HG03097 (cell line): Measurements from ENCODE around the gene UBASH3A.

Experiments used
- ATAC-seq: cut with Tn5 transposase; IDR thresholded peaks from one replicate; pipeline ENCODE4 v1.9.1; 2021; ENCODE audit not compliant: unreplicated experiment, low FRiP score

Gene UBASH3A, protein sequence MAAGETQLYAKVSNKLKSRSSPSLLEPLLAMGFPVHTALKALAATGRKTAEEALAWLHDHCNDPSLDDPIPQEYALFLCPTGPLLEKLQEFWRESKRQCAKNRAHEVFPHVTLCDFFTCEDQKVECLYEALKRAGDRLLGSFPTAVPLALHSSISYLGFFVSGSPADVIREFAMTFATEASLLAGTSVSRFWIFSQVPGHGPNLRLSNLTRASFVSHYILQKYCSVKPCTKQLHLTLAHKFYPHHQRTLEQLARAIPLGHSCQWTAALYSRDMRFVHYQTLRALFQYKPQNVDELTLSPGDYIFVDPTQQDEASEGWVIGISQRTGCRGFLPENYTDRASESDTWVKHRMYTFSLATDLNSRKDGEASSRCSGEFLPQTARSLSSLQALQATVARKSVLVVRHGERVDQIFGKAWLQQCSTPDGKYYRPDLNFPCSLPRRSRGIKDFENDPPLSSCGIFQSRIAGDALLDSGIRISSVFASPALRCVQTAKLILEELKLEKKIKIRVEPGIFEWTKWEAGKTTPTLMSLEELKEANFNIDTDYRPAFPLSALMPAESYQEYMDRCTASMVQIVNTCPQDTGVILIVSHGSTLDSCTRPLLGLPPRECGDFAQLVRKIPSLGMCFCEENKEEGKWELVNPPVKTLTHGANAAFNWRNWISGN

GRCh38 chr21:42403611-42404231, at the start of gene UBASH3A:
Gene UBASH3A, plus strand, starts transcription at chr21:42403902. Its CDS starts 44 bp downstream, at chr21:42403946.
- ATAC-seq: no peak

GRCh38 chr21:42356046-42356445, 47.7 kb upstream of the UBASH3A start:
- no peak for ATAC-seq

GRCh38 chr21:42356650-42357049, 47.1 kb upstream of the UBASH3A start:
- ATAC-seq: no peak

DNA sequence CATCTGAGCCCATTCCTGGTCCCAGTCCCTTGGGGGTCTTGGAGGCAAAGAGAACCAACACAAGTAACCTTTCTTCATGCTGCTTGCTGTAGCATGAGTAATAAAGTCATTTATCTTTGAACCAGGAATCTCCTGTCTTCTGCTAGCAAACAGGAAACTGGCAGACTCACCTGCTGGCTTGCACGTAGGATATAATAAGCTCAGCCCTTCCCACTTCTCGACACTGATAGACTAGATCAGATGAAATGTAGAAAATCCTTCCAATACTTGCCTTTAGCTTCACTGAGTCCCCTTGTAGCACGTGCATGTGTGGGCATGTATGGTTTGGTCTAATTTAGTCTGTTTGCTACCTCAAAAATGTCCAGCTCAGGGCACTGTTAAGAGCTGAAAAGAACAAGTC, 46.4 kb upstream of the UBASH3A start:
- ATAC-seq: no peak

- ATAC-seq: no peak
These were observed 45.4 kb upstream of the UBASH3A start for GRCh38 chr21:42358261-42358660.

- no peak for ATAC-seq
These were observed 44.8 kb upstream of the UBASH3A start for GRCh38 chr21:42358937-42359336.

- no peak for ATAC-seq
These were observed 43.4 kb upstream of the UBASH3A start for GRCh38 chr21:42360317-42360716.

DNA sequence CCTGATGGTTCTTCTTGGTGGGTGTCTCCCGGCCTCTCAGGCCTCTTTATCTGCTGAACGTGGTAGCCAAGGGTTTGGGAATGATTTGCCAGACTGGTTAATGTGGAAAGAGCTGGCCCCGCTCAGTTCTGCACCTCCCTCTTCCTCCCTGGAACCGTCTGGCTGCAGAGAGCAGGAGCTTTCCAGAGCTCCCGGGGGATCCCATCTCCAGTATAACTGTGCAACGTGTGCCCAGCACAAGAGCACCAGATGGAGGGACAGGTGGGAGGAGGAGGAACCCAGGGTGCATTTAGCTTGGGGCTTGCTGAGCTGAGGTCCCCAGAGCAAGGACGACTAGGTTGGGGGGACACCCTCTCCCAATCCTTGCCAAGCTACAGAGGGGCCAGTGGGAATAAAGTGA, 42.4 kb upstream of the UBASH3A start:
- ATAC-seq: no peak

DNA sequence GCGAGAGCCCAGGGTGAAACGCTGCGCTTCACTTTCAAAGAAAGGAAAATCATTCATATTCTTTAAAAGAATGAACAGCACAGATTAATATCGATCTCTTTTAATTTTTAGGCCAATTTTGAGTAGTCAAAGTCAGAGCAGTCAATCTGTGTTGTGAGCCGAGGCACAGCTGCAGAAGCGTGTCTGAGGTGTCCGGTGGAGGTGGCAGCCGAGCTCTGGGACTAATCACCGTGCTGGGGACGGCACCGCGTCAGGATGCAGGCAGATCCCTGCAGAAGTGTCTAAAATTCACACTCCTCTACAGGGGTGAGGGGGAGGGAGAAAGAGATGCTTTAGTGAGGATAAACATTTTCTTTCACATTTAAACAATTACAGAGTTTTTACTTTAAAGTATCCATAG, 41.5 kb upstream of the UBASH3A start:
- no peak for ATAC-seq

- ATAC-seq: no peak
These were observed 41.0 kb upstream of the UBASH3A start for GRCh38 chr21:42362700-42363099.

GRCh38 chr21:42363312-42363711, 40.4 kb upstream of the UBASH3A start:
- ATAC-seq: no peak

- ATAC-seq: no peak
These were observed 39.3 kb upstream of the UBASH3A start for GRCh38 chr21:42364304-42364865.

DNA sequence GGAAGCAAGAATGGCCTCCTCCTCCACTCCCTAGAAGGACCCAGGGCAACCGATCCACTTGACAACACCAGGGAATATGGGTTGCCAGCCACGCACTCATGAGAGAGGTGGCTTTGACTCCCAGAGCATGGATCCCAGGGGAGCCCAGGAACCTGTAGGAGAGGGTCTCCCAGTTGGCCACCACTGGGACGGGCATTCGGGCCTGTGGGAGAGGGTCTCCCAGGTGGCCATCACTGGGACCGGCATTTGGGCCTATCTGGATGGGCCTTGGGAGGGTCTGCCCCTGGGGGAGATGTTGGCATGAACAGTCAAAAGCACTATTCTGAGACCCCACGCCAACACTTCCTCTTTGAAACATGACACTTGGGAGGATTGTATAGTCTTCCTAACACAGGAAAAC, 37.9 kb upstream of the UBASH3A start:
- ATAC-seq: no peak

GRCh38 chr21:42366292-42367010, 37.3 kb upstream of the UBASH3A start, which contains the start of gene TFF1:
Gene TFF1, minus strand, starts transcription at chr21:42366535. Its CDS starts 40 bp downstream, at chr21:42366495.
- ATAC-seq: no peak

DNA sequence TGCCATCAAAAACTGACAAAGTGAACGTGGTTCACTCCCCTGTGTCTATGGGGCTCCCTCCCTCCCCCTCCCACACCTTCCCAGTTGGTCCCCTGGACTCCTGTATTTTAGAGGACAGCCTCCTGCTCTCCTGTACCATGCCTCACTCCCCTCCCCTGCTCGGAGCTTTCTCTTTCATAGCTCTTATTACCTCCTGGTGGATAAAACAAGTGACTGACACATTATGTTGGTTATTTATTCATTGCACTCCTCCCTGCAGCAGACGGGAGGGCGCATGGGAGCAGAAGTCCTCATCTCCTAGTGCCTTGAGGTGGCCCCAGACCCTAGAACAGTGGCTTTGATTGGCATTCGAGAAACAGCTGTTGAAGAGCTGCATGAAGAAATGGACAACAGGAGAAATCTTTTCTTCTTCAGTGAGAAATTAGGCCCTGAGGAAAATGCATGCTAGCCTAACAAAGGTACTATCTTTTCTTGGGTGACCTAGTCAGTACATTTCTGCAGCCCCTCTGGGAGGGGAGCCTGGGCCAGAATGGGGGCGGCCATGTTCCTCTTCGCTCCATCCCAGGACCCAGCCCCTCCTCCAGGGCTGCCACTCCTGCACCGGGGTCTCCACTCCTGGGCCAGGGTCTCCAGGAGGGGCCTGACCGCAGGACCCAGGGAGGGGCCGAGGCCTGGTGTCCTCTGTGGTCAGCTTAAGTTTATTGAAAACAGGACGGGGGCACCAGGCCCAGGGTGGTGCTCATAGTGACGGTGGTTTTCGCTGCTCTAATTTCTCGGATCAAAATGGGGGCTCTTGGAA, 36.1 kb upstream of the UBASH3A start:
- ATAC-seq: no peak

GRCh38 chr21:42369821-42370220, 33.9 kb upstream of the UBASH3A start:
- no peak for ATAC-seq

DNA sequence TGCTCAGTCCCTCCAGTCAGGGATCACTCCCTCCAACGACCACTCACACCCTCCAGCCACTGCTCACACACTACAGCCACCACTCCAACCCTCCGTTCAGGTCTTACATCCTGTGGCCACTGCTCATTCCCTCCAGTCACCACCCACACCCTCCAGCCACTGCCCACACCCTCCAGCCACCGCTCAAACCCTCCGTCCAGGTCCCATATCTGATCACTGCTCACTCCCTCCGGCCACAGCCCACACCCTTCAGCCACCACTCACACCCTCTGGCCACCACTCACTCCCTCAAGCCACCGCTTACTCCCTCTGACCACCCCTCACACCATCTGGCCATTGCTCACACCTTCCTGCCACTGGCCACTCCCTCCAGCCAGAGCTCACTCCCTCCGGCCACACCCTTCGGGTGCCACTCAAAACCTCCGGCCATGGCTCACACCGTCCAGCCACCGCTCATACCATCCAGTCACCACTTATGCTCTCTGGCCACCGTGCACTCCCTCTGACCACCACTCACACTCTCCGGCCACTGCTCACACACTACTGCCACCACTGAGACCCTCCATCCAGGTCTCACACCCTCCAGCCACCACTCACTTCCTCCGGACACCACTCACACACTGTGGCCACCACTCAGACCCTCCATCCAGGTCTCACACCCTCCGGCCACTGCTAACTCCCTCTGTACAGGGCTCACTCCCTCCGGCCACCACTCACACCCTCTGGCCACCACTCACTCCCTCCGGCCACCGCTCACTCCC, 32.6 kb upstream of the UBASH3A start:
- ATAC-seq: no peak

DNA sequence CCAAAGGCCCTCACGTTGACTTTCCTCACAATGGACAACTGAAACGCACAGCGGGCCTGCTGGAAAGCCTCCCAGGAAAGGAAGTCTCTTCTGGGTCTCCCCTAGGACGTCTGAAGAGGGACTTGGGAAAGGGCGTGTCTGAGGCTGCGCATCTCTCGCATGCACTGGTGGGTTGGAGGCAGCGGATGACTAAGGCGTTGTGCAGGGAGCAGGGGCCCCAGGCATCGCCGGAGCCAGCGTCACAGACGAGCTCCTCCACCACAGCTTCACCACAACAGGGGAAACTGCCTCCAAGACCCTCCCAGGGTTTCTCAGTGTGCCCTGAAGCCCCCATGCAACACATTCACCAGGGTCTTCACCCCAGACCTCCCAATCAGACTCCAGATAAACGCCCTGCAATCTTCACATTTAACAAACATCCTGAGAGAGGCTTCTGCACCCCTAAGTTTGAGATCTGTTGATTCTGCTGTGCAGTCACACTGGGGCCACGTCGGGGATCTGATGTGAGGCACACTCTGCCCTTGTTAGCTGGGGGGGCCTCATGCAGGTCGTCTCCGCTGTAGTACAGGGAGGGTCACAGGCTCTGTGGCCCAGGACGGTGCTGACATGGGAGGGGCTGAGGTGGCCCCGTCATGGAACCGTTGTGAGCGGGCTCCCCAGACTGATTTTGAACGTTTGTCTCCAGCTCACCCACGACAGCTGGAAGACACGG, 30.4 kb upstream of the UBASH3A start:
- ATAC-seq: no peak
